ENCODE measurements around the gene MED8. TPM values are rescaled to one million over a fixed set of nuclear protein-coding genes. Genes with fewer than 3 reads are reported as not detected.

Gene MED8
- total and polyA plus RNA-seq, 2 of the 8 experiments (the other 6 are each of a cell fraction or from before 2014, with no cell fraction given), result 7.0 to 20.6 TPM

GRCh38 chr1:43350976-43351375, 38.6 kb downstream of the MED8 start (continued):
- TF ChIP-seq CHD7 (IDR thresholded peaks at IDR 0.05; ENCODE audit: insufficient replicate concordance, low read length) (no peak), POU5F1 (IDR thresholded peaks at IDR 0.05; ENCODE audit: low read depth, low read length) (no peak), SUZ12 (IDR thresholded peaks at IDR 0.05; ENCODE audit: low read length) (no peak), RAD21 (IDR thresholded peaks at IDR 0.05 in 1 of 2, conservative IDR thresholded peaks at IDR 0.05 in 1 of 2; ENCODE audit: low read depth in 2 of 2, low read length in 2 of 2) (no peak), CBX5 (IDR thresholded peaks at IDR 0.05; ENCODE audit: low read depth, low read length) (no peak), BCL11A (IDR thresholded peaks at IDR 0.05; ENCODE audit: low read depth in 2 of 2, low read length in 2 of 2) (no peak), TAF7 (optimal IDR thresholded peaks at IDR 0.05; ENCODE audit: borderline replicate concordance, low read depth, low read length) (no peak), SIN3A (conservative IDR thresholded peaks at IDR 0.05 in 1 of 2, IDR thresholded peaks at IDR 0.05 in 1 of 2; ENCODE audit: low read depth in 1 of 2, low read length in 2 of 2) (no peak), EGR1 (IDR thresholded peaks at IDR 0.05; ENCODE audit: borderline replicate concordance, low read depth, low read length) (no peak), GTF2F1 (IDR thresholded peaks at IDR 0.05; ENCODE audit: borderline replicate concordance, low read depth, low read length) (no peak), KDM1A (IDR thresholded peaks at IDR 0.05; ENCODE audit: borderline replicate concordance, low read length) (no peak), CEBPB (IDR thresholded peaks at IDR 0.05; ENCODE audit: low read depth, low read length) (no peak)

Measured in H1 (cell line).